ENCODE data around the gene SEPTIN10. TPM values are rescaled to one million over a fixed set of nuclear protein-coding genes. Genes with fewer than 3 reads are reported as not detected.

The SEPTIN10 gene
- total RNA-seq (ENCODE audit: low replicate concordance): 80.5 and 114 TPM in 2 replicates

GRCh38 chr2:109613922-109614714, at the start of gene SEPTIN10, which contains the start of gene SOWAHC:
SEPTIN10 (minus strand) TSS chr2:109613966; CDS start chr2:109613827, 139 bp downstream.
SOWAHC (plus strand) TSS chr2:109614364; CDS start chr2:109614490, 126 bp downstream.

Other genes starting within 250 kb of the SEPTIN10 start
- gene SOWAHC, start 398 bp upstream of the SEPTIN10 start, total RNA-seq (ENCODE audit: low replicate concordance): 6.0 and 9.1 TPM in 2 replicates
- gene RGPD5, start 180.3 kb upstream of the SEPTIN10 start, total RNA-seq (ENCODE audit: low replicate concordance): 13.5 and 23.0 TPM in 2 replicates

All from smooth muscle cell of the coronary artery (primary cell).